UCSD-AML1 (cell line): ENCODE measurements around the gene FUT6.
A peak's percentile ranks its signal among the peaks of the same experiment; 100 is the strongest.

Source experiments
- DNase-seq: peaks from one replicate; lab custom pipeline; 2025; ENCODE audit not compliant: unreplicated experiment; lab: John Stamatoyannopoulos, UW

Gene FUT6

GRCh38 chr19:5828661-5829566, 10.6 kb downstream of the FUT6 start:
- DNase-seq, result no peak

GRCh38 chr19:5827891-5828660, 11.4 kb downstream of the FUT6 start:
- DNase-seq, result peak; percentile 97

GRCh38 chr19:5827342-5827890, 12.1 kb downstream of the FUT6 start:
- DNase-seq, result no peak

- DNase-seq, result peak; percentile 56
Measured at GRCh38 chr19:5826531-5827341, 12.8 kb downstream of the FUT6 start.

GRCh38 chr19:5825178-5825577, 14.3 kb downstream of the FUT6 start:
- DNase-seq, result no peak

GRCh38 chr19:5824751-5825150, 14.8 kb downstream of the FUT6 start:
- DNase-seq, result no peak

- peak; percentile 47 for DNase-seq
Measured at GRCh38 chr19:5823579-5824281, 15.8 kb downstream of the FUT6 start.

- DNase-seq, result no peak
Measured at GRCh38 chr19:5822181-5822844, 17.2 kb downstream of the FUT6 start.

- no peak for DNase-seq
Measured at GRCh38 chr19:5821521-5822180, 17.9 kb downstream of the FUT6 start.

- no peak for DNase-seq
Measured at GRCh38 chr19:5820785-5821184, 18.7 kb downstream of the FUT6 start.

GRCh38 chr19:5818594-5818993, 20.9 kb downstream of the FUT6 start:
- DNase-seq, result no peak

GRCh38 chr19:5817218-5817617, 22.3 kb downstream of the FUT6 start:
- DNase-seq, result no peak

- no peak for DNase-seq
Measured at GRCh38 chr19:5814852-5815246, 24.7 kb downstream of the FUT6 start.

- DNase-seq, result no peak
Measured at GRCh38 chr19:5814123-5814851, 25.2 kb downstream of the FUT6 start.

GRCh38 chr19:5811117-5811516, 28.4 kb downstream of the FUT6 start:
- no peak for DNase-seq

- DNase-seq, result no peak
Measured at GRCh38 chr19:5809469-5809868, 30.0 kb downstream of the FUT6 start.

GRCh38 chr19:5809053-5809452, 30.4 kb downstream of the FUT6 start:
- DNase-seq, result no peak

GRCh38 chr19:5808120-5808816, 31.2 kb downstream of the FUT6 start:
- DNase-seq, result no peak
